Body of pancreas (tissue), 4 donors: ENCODE measurements around the gene RBFOX2. TPM values are rescaled to one million over a fixed set of nuclear protein-coding genes. Genes with fewer than 3 reads are reported as not detected.

ENCODE experiments used
- ATAC-seq: fragments of 150-250 bp; one replicate; pipeline ENCODE4 v1.9.1; 2016
- DNase-seq, 4 donors: peaks; one replicate each; pipeline ENCODE4 v3.0.0-alpha.2; 2019
- H3K27ac ChIP-seq, 4 donors: fragments of 200-600 bp; sonication (generic); 1 replicate in 3 of 4; 2 replicates in 1 of 4; pipeline versions ENCODE4 v1.5.1 to v1.6.1; 2016 to 2019; ENCODE audit warnings: mild to moderate bottlenecking in 1 of 4, mixed read lengths in 1 of 4, moderate library complexity in 1 of 4
- H3K27me3 ChIP-seq, 2 donors: fragments of 200-600 bp; sonication (generic); one replicate each; pipeline ENCODE4 v1.6.0; 2016; ENCODE audit warnings: mild to moderate bottlenecking in 1 of 2
- H3K36me3 ChIP-seq, 2 donors: fragments of 200-600 bp; sonication (generic); replicated peaks in 1 of 2; 2 replicates each; pipeline ENCODE4 v1.5.1; 2016; ENCODE audit warnings: low read depth in 2 of 2; ENCODE audit not compliant: insufficient read depth in 1 of 2
- H3K4me1 ChIP-seq: fragments of 200-600 bp; sonication (generic); one replicate; pipeline ENCODE4 v1.6.0; 2016
- H3K4me3 ChIP-seq, 2 donors: fragments of 200-600 bp; sonication (generic); 1 replicate in 1 of 2; 2 replicates in 1 of 2; pipeline ENCODE4 v1.5.1; 2016 to 2019
- H3K9me3 ChIP-seq, 3 donors: fragments of 200-600 bp; sonication (generic); 1 replicate in 2 of 3; 2 replicates in 1 of 3; pipeline ENCODE4 v1.5.1; 2016
- CTCF ChIP-seq, 7 experiments: fragments of 450-650 bp in 4 of 7; fragments of 200-600 bp in 3 of 7; sonication (generic) in 3 of 7; IDR thresholded peaks; one replicate each; pipeline ENCODE4 v1.5.1; 2016 to 2019; ENCODE audit warnings: antibody characterized with exemption in 7 of 7
- POLR2A ChIP-seq, 3 donors: fragments of 450-650 bp; IDR thresholded peaks; one replicate each; pipeline ENCODE4 v1.6.1; 2016; ENCODE audit warnings: antibody characterized with exemption in 3 of 3, mild to moderate bottlenecking in 2 of 3
- WGBS, 2 donors: methylation state at CpG; one replicate each; pipeline ENCODE4 v1.1.5; 2017; 5-methylcytosine and 5-hydroxymethylcytosine counted together
- intact Hi-C: fragments of 100-400 bp; cut with DNase I; formaldehyde crosslinking; loops from one replicate; pipeline ENCODE4 v1.15.1; 2023
- total RNA-seq, 2 donors: library from RNA; depleted of rRNA; stranded (reverse); fragments of >200 nt; gene quantifications; one replicate each; pipeline ENCODE4 v1.1.0, GENCODE V29; 2016

Gene RBFOX2
- total RNA-seq, 2 donors from 2014 or later, result 28.7 to 31.1 TPM

DNA sequence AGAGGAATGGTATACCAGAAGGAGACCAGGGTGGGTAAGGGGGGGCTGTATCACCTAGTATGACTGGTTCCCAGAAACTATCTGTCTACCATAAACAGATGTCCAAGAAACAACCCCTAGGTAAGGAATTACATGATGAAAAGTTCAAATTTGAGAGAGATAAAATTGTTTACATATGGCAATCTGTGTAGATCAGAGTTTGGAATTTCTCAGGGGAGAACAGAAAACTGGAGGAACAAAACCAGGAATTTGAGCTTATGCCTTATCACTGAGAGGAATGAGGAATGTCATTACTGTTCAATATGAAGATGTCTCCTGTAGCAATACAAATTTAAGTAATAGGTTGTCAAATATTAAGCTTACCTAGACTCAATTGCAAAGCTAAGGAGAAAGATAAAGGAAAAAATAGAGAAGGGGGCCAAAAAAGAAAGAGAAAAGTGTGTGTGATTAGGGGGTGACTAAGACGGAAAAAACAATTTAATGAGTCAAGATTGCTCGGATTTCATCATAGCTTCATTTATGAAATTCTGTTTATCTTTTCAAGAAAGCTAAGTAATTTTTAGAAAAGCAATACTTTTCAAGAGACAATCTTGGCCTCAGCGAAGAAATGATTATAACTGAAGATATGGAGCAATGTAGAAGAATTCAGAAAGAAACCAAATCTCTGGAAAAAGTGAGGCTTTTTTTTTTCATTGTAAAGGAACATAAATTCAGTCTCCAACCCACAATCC is 193.2 kb downstream of the RBFOX2 start:
- Histone ChIP-seq H3K4me1 (peaks cover 38% of the 10 kb centered on the region), H3K4me3 (no peak overlapping the region), H3K27me3 (no peaks in the 10 kb centered on the region), H3K27ac (peak overlapping the region in 3 of 4 donors; percentile 66 to 79 (median 72)), H3K36me3 (no peaks in the 10 kb centered on the region), H3K9me3 (no peaks in the 10 kb centered on the region)
- ATAC-seq (no peak), DNase-seq (no peak)
- TF ChIP-seq POLR2A (IDR thresholded peaks at IDR 0.05) (no peak), CTCF (IDR thresholded peaks at IDR 0.05) (no peak)
- WGBS, 2 donors, result 6 to 15% methylated on average over 3 of the region's 3 CpGs
- intact Hi-C loops, result no loop called here

DNA sequence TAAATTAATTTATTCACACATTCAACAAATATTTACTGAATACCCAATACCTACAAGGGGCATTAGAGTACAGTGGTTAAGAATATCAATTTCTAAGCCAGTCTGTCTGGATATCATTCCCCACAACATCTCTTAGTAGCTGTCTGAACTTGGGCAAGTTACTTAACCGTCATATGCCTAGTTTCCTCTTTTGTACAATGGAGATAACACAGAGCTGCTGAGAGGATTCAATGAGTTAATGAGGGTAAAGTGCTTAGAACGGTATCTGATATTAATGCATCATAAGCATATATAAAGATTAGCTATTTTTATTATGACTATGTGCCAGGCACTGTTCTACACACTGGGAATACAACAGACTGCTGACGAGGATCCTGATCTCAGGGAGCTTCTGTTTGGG is 194.6 kb downstream of the RBFOX2 start:
- Histone ChIP-seq H3K36me3 (no peaks in the 10 kb centered on the region), H3K27ac (no peak overlapping the region), H3K27me3 (no peaks in the 10 kb centered on the region), H3K9me3 (no peaks in the 10 kb centered on the region), H3K4me3 (no peak overlapping the region), H3K4me1 (peaks cover 31% of the 10 kb centered on the region)
- intact Hi-C loops, result no loop called here
- DNase-seq (no peak), ATAC-seq (no peak)
- TF ChIP-seq CTCF (IDR thresholded peaks at IDR 0.05) (no peak), POLR2A (IDR thresholded peaks at IDR 0.05) (no peak)
- WGBS, 2 donors, result 47 to 59% methylated on average over 3 of the region's 3 CpGs

DNA sequence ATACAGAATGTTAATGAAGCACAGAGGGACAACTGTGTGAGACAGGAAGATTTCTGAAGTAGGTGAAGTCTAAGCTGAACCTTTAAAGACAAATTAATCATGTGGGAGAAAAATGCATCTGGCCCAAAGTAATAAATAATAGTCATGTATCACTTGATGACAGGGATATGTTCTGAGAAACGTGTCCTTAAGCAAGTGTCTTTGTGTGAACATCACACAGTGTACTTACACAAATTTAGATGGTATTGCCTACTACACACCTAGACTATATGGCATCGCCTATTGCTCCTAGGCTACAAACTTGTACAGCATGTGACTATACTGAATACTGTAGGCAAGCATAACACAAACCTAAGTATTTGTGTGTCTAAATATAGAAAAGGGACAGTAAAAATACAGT is 198.3 kb downstream of the RBFOX2 start:
- Histone ChIP-seq H3K4me3 (no peak overlapping the region), H3K36me3 (no peaks in the 10 kb centered on the region), H3K27me3 (no peaks in the 10 kb centered on the region), H3K4me1 (peaks cover 5% of the 10 kb centered on the region), H3K9me3 (no peaks in the 10 kb centered on the region), H3K27ac (no peak overlapping the region)
- no peak for DNase-seq
- no peak for ATAC-seq
- 56% methylated on average over 2 of the region's 2 CpGs for WGBS, 2 donors
- TF ChIP-seq CTCF (IDR thresholded peaks at IDR 0.05) (no peak), POLR2A (IDR thresholded peaks at IDR 0.05) (no peak)
- intact Hi-C loops, result no loop called here

- Histone ChIP-seq H3K4me1 (peaks cover 5% of the 10 kb centered on the region), H3K36me3 (no peaks in the 10 kb centered on the region), H3K4me3 (no peak overlapping the region), H3K9me3 (no peaks in the 10 kb centered on the region), H3K27me3 (no peaks in the 10 kb centered on the region), H3K27ac (no peak overlapping the region)
- no peak for DNase-seq
- intact Hi-C loops, result no loop called here
- ATAC-seq, result no peak
- TF ChIP-seq CTCF (IDR thresholded peaks at IDR 0.05), result no peak
- no peak for TF ChIP-seq POLR2A (IDR thresholded peaks at IDR 0.05)
- WGBS, 2 donors, result 51 to 63% methylated on average over 2 of the region's 2 CpGs
Observed at GRCh38 chr22:35824256-35824655, 204.4 kb downstream of the RBFOX2 start.

DNA sequence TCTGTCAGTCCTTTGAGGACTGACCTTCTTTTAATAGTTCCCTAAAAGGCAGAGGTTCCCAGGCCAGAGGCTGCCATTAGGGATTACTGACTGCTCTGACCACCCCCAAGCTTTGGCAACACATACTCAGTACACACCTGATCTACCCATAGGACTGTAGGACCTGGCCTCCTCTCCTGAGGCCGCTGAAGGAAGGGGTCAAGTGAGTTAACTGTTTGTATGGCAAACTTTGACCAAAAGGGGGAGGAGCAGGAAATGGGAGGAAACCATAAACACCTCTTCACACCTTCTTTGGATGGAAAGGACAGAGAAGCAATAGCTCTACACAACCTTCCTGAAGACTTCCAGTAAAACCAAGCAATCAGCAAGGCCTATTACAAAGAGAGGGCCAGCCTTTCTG is 207.0 kb downstream of the RBFOX2 start:
- Histone ChIP-seq H3K4me1 (peaks cover 5% of the 10 kb centered on the region), H3K27me3 (no peaks in the 10 kb centered on the region), H3K4me3 (no peak overlapping the region), H3K9me3 (no peaks in the 10 kb centered on the region), H3K27ac (no peak overlapping the region), H3K36me3 (no peaks in the 10 kb centered on the region)
- WGBS, 2 donors, result 45 to 50% methylated on average over 1 of the region's 1 CpG
- intact Hi-C loops, result no loop called here
- no peak for ATAC-seq
- TF ChIP-seq CTCF (IDR thresholded peaks at IDR 0.05) (no peak), POLR2A (IDR thresholded peaks at IDR 0.05) (no peak)
- DNase-seq, result no peak
